GM18505 (cell line): Measurements from ENCODE around the gene ATP2A2.
"Not testable (repeated sequence)": the region's sequence is repeated elsewhere in the genome, so short reads cannot be mapped to it uniquely, and the experiment has no call there.

Source experiments
- ATAC-seq: cut with Tn5 transposase; IDR thresholded peaks from one replicate; pipeline ENCODE4 v1.9.1; 2021; ENCODE audit not compliant: unreplicated experiment
- POLR2A ChIP-seq: IDR thresholded peaks from 4 replicates; pipeline ENCODE4 v1.6.1; 2011; ENCODE audit warnings: borderline replicate concordance; ENCODE audit not compliant: insufficient read depth, insufficient read length; ENCODE audit errors: extremely low read depth

Gene ATP2A2

DNA sequence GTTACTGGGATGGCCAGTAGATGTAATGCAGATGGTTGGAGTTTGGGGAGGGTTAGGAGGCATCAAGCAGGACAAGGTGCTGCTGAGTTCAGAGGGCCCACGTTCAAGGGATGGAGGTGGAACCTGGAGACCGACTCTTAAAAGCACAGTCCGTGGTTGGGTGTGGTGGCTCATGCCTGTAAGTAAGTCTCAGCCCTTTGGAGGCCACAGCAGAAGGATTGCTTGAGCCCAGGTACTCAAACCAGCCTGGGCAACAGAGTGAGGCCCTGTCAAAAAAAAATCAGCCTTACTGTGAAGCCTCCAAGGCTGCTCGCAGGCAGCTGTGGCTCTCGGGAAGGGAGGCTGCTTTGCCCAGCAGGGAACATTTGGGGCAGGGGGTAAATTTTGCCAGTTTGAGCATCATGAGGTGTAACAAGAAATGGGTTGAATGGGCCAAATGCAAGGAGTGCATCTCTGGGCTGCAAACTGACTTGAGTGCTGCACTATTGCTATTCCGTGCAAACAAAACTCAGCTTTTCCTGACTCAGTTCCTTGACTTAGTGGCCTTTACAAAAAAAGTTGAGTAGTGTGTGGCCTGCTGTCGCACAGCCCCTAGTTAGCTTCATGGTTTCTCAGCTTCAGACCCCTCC, 67.5 kb downstream of the ATP2A2 start:
- no peak for TF ChIP-seq POLR2A
- ATAC-seq = no peak

- ATAC-seq = no peak
- TF ChIP-seq POLR2A = no peak
Measured at GRCh38 chr12:110349096-110349495, 68.0 kb downstream of the ATP2A2 start.

- no peak for ATAC-seq
Measured at GRCh38 chr12:110349514-110350151, 68.6 kb downstream of the ATP2A2 start.

DNA sequence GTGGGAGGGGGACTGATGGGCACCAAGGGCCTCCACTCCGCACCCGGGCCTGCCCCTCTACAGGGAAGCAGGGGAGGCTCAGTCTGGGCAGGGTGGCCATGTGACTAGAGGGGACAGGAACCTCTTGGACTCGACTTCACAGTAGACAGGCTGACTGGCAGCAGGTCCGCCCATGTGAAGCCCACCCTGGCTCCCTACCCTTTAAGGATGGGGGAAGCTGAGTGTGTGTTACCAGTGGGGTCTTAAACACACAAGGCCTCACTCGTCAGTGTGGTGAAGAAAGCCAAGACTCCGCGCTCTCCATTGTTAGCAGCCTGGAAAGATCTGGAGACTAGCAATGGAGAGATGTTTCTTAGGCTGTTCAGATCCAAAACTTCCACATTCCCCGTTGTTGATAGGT, 70.1 kb downstream of the ATP2A2 start:
- peak; percentile 7 for TF ChIP-seq POLR2A
- ATAC-seq = no peak

More at GRCh38 chr12:110349514-110350151, 68.6 kb downstream of the ATP2A2 start:
- peak; percentile 31 for TF ChIP-seq POLR2A

GRCh38 chr12:110352401-110352800, 71.4 kb downstream of the ATP2A2 start:
- TF ChIP-seq POLR2A = no peak
- no peak for ATAC-seq

- ATAC-seq = no peak
- TF ChIP-seq POLR2A = no peak
Measured at GRCh38 chr12:110353211-110353965, 72.3 kb downstream of the ATP2A2 start.

DNA sequence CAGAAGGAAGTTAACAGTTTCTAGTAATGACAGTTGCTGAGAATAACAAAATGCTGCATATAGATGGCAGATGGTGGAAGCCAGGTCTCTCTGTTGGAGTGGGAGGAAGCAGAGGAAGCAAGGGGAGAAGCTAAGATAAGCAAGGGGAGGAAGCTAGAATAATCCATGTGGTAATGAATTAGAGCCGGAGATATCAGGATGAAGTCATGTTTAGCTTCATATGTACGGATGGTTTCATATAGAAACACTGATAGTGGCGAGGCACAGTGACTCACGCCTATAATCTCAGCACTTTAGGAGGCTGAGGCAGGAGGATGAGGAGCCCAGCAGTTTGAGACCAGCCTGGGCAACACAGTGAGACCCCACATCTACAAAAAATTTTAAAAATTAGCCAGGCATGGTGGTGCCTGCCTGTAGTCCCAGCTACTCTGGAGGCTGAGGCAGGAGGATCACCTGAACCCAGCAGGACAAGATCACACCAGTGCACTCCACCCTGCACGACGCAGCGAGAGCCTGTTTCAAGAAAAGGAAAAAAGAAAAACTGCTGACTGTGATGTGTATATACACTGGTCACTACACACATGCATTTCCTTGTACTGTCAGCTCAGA, 73.2 kb downstream of the ATP2A2 start:
- ATAC-seq = no peak
- TF ChIP-seq POLR2A = no peak

DNA sequence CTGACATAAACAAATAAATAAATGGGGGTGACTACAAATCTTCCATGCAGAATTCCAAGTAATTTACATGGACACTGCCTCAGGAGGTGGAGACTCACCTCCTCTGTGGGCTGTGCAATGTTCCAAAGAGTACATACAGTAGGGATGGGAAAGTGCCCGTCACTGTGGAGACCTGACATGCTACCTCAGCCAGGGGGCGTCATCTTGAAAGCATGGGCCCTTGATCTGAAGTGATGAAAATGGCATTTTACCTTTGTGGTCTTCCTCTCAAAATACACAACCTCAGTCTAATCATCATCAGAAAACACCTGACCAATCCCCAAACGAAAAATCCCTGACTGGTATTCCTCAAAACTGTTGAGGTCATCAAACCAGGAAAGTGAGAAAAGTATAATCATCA, 74.0 kb downstream of the ATP2A2 start:
- ATAC-seq = no peak
- no peak for TF ChIP-seq POLR2A

DNA sequence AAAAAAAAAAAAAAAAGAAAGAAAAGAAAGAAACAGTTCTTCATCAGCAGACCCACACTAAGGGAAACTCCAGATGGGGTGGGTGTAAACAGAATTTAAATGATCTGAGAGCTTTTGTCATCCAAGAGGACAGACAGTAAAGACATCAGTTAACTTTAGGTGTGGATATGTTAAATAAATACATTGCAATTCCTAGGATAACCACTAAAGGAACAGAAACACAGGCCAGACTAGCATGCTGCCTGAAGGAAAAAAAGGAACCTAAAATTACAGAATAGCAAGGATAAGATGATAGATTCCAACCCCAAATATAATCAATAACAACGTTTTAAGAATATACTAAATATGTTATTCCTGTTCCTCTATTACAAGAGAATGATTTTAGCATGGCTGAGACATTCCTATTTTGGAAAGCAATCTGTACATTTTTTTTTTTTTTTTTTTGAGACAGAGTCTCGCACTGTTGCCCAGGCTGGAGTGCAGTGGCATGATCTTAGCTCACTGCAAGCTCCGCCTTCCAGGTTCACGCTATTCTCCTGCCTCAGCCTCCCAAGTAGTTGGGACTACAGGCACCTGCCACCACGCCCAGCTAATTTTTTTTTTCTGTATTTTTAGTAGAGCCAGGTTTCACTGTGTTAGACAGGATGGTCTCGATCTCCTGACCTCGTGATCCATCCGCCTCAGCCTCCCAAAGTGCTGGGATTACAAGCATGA, 77.5 kb downstream of the ATP2A2 start:
- not testable (repeated sequence) for ATAC-seq

- no peak for TF ChIP-seq POLR2A
Measured at GRCh38 chr12:110361216-110361615, 80.2 kb downstream of the ATP2A2 start.

GRCh38 chr12:110365489-110366320, 84.7 kb downstream of the ATP2A2 start:
- no peak for TF ChIP-seq POLR2A
- ATAC-seq = no peak

More at GRCh38 chr12:110361216-110361615, 80.2 kb downstream of the ATP2A2 start:
- ATAC-seq = no peak
